K562 (cell line): ENCODE measurements around the gene GPR176.

Source experiments
- EP300 ChIP-seq: IDR thresholded peaks from 2 replicates; pipeline ENCODE4 v1.6.1; 2012; ENCODE audit warnings: low read length, improper control_type of control experiment
- FOXA1 ChIP-seq: fragments of 450-650 bp; IDR thresholded peaks from 2 replicates; pipeline ENCODE4 v1.6.1; 2016; ENCODE audit warnings: mild to moderate bottlenecking, borderline replicate concordance
- HDGF ChIP-seq: fragments of 450-650 bp; IDR thresholded peaks from 2 replicates; pipeline ENCODE4 v1.6.1; 2016
- ID3 ChIP-seq, 2 experiments: fragments of 250-450 bp in 1 of 2; fragments of 450-650 bp in 1 of 2; sonication (Bioruptor Pico) in 1 of 2; IDR thresholded peaks; 2 replicates each; pipeline versions ENCODE4 v1.6.1 to v1.8.0; 2016 to 2021; ENCODE audit warnings: mild to moderate bottlenecking in 2 of 2, moderate library complexity in 2 of 2, missing compliant biosample characterization in 1 of 2, missing genetic modification characterization in 1 of 2
- JUND ChIP-seq, 2 experiments: IDR thresholded peaks; 2 replicates in 1 of 2; 3 replicates in 1 of 2; pipeline ENCODE4 v1.6.1; 2011; ENCODE audit warnings: borderline replicate concordance in 2 of 2, low read depth in 2 of 2, low read length in 2 of 2, improper control_type of control experiment in 1 of 2, missing biosample characterization in 1 of 2, missing genetic modification characterization in 1 of 2, missing genetic modification reagents in 1 of 2
- NCOA2 ChIP-seq, 2 experiments: fragments of 450-650 bp; IDR thresholded peaks; 2 replicates each; pipeline ENCODE4 v1.6.1; 2018; ENCODE audit warnings: mild to moderate bottlenecking in 2 of 2, moderate library complexity in 1 of 2; ENCODE audit not compliant: partially characterized antibody in 2 of 2
- NCOR1 ChIP-seq: fragments of 450-650 bp; IDR thresholded peaks from 2 replicates; pipeline ENCODE4 v1.6.1; 2016; ENCODE audit warnings: mild to moderate bottlenecking, moderate library complexity
- POLR2A ChIP-seq: fragments of 450-650 bp; conservative IDR thresholded peaks from 2 replicates; pipeline ENCODE4 v1.6.1; 2016
- STAT5B ChIP-seq: fragments of 250-450 bp; sonication (Bioruptor Pico); IDR thresholded peaks from 2 replicates; pipeline ENCODE4 v1.8.0; 2021; ENCODE audit warnings: mild to moderate bottlenecking, inconsistent platforms
- TCF7L2 ChIP-seq: fragments of 150-350 bp; IDR thresholded peaks from 2 replicates; pipeline ENCODE4 v1.6.1; 2016; ENCODE audit warnings: low read depth, mild to moderate bottlenecking, low read length, moderate library complexity
- ZBTB33 ChIP-seq: sonication (generic); formaldehyde crosslinking; IDR thresholded peaks from 2 replicates; pipeline ENCODE4 v1.8.1; 2023; ENCODE audit warnings: mild to moderate bottlenecking, missing genetic modification reagents
- ZNF232 ChIP-seq: sonication (generic); formaldehyde crosslinking; IDR thresholded peaks from 2 replicates; pipeline ENCODE4 v1.8.0; 2022; ENCODE audit warnings: mild to moderate bottlenecking, missing genetic modification reagents
- ZNF780A ChIP-seq: fragments of 250-450 bp; sonication (Bioruptor Pico); IDR thresholded peaks from 2 replicates; pipeline ENCODE4 v1.5.0; 2021; ENCODE audit warnings: mild to moderate bottlenecking

GRCh38 chr15:39786447-39787056, 133.5 kb downstream of the GPR176 start:
- TF ChIP-seq TCF7L2, result no peak
- TF ChIP-seq ID3 (CRISPR knock-in tag; IDR thresholded peaks at IDR 0.05), result no peak
- TF ChIP-seq ID3 (tag; IDR thresholded peaks at IDR 0.05), result no peak
- no peak for TF ChIP-seq ZNF232 (CRISPR knock-in tag)
- TF ChIP-seq HDGF, result no peak
- no peak for TF ChIP-seq STAT5B
- TF ChIP-seq NCOA2 (IDR thresholded peaks at IDR 0.05; ENCODE audit: partially characterized antibody in 2 of 2), result no peak
- no peak for TF ChIP-seq NCOR1
- no peak for TF ChIP-seq JUND (IDR thresholded peaks at IDR 0.05; ENCODE audit: borderline replicate concordance, low read depth, low read length)
- no peak for TF ChIP-seq JUND (tag; IDR thresholded peaks at IDR 0.05; ENCODE audit: borderline replicate concordance, low read depth, low read length)
- TF ChIP-seq ZBTB33 (CRISPR knock-in tag), result no peak
- no peak for TF ChIP-seq ZNF780A
- no peak for TF ChIP-seq FOXA1
- no peak for TF ChIP-seq POLR2A
- TF ChIP-seq EP300, result no peak
